GM18498 (cell line): Measurements from ENCODE around the gene OTOA.
"Not testable (repeated sequence)": the region's sequence is repeated elsewhere in the genome, so short reads cannot be mapped to it uniquely, and the experiment has no call there.

Experiments
- ATAC-seq: cut with Tn5 transposase; IDR thresholded peaks from one replicate; pipeline ENCODE4 v1.9.1; 2021; ENCODE audit warnings: mild to moderate bottlenecking, moderate library complexity; ENCODE audit not compliant: unreplicated experiment

Gene OTOA

DNA sequence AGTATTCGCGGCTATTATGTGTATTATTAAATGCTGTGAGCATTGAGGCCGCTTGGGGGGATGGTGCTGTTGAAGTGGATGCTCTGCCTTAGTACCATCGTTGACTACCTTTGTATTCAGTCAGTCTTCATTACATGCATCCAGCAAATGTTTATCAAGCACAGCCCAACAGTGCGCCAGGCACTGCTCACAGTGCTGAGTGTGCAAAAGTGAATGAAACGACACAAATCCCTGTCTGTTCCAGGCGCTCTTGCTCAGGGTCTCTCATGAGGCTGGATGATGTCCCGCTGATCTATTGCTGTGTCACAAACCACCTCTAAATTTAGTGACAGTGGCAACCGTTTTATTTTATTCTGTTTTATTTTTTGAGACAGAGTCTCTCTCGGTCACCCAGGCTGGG is 53.8 kb downstream of the OTOA start:
- no peak for ATAC-seq

DNA sequence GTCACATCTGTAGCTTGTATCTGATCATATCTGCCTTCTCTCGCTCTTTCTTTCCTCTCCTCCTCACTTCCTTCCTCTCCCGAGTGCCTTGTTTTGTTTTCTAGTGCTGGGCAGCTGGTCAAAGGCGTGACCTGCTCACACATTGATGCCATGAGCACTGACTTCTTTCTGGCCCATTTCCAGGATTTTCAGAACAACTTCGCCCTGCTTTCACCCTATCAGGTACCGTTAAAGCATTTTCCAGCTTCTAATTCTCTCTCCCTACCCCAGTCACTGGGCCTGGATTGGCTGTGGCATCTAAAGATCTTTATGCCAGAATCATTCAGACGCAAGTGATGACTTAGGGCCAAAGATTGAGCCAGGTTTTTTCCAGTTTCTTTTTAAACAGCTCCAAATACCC is 55.5 kb downstream of the OTOA start:
- ATAC-seq: no peak

- ATAC-seq: no peak
Measured at GRCh38 chr16:21720533-21720932, 56.8 kb downstream of the OTOA start.

- no peak for ATAC-seq
Measured at GRCh38 chr16:21722771-21723455, 59.1 kb downstream of the OTOA start.

GRCh38 chr16:21723532-21723931 is 59.8 kb downstream of the OTOA start:
- ATAC-seq: no peak

GRCh38 chr16:21727344-21727743 is 63.6 kb downstream of the OTOA start:
- no peak for ATAC-seq

DNA sequence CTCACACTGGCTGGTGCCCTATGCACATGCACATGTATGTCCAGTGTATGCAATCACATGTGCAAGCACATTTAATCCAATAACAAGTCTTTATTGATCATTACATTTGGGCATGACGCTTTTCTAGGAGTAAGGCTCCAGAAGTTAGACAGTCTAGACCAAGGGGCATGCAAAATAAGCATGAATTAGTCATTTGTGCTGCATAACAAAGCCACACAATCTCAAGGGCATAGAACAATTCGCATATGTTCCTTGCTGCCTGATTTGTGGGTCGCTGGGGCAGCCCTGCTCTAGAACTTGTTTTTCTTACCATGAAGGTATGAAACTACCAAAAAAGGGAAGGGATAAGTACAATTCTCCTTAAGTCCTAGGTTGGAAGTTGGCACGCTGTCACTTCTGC is 67.5 kb downstream of the OTOA start:
- ATAC-seq: not testable (repeated sequence)

DNA sequence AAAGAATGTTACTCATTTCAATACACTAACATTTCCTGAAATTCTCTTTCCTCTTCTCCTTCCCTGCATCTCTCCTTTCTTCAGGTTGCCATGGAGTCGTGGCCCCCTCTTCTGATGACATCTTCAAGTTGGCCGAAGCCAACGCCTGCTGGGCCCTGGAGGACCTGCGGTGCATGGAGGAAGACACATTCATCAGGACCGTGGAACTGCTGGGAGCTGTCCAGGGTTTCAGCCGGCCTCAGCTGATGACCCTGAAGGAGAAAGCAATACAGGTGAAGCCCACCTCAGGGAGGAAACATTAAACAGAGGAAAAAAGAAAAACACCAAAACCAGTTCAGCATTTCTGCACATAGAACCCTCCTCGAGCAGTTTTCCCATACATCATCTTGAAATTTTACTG is 76.9 kb downstream of the OTOA start:
- ATAC-seq: not testable (repeated sequence)

GRCh38 chr16:21756192-21757079 is 92.7 kb downstream of the OTOA start:
- not testable (repeated sequence) for ATAC-seq

DNA sequence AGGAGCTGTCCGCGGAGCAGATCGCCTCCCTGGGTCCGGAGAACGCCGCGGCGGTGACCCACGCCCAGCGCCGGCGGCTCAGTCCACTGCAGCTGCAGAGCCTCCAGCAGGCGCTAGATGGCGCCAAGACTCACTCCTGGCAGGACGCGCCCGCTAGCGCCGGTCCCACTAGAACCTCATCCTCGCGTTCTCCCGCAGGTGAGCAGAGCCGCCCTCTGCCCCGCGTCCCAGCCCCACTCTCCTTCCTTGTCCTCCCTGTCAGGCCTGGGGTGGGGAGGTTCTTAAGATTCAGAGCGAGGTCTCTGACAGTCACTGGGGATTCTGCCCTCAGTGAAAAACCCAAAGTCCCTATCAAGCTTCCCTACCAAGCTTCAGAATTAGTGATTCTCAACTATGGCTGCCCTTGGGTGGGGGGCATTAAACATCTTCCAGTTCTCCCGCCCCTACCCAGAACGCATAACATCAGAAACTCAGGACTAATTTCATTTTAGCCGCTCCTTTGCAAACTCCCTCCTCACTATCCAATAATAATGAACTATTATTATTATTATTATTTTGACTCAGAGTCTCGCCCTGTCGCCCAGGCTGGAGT is 93.4 kb downstream of the OTOA start:
- ATAC-seq: peak; percentile 89

- ATAC-seq: not testable (repeated sequence)
Measured at GRCh38 chr16:21768280-21768679, 104.5 kb downstream of the OTOA start.

DNA sequence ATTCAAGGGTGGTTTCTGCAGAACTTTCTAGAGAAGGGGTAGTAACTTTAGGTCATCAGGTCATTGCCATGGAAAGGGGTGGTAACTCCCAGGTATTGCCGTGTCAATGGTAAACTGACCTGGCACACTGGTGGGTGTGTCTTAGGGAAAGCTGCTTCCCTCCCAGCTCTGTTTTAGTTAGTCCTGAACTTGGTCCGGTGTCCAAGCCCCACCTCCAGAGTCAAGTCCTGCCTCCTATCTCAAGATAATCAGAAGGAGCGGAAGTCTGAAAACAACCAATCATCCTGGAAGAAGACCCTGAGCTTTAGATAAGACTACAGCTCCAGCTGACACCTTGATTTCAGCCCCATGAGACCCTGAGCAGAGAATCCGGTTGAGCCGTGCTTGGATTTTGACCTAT is 105.0 kb downstream of the OTOA start:
- not testable (repeated sequence) for ATAC-seq

- not testable (repeated sequence) for ATAC-seq
Measured at GRCh38 chr16:21769284-21769683, 105.5 kb downstream of the OTOA start.

- ATAC-seq: not testable (repeated sequence)
Measured at GRCh38 chr16:21770584-21770983, 106.8 kb downstream of the OTOA start.

DNA sequence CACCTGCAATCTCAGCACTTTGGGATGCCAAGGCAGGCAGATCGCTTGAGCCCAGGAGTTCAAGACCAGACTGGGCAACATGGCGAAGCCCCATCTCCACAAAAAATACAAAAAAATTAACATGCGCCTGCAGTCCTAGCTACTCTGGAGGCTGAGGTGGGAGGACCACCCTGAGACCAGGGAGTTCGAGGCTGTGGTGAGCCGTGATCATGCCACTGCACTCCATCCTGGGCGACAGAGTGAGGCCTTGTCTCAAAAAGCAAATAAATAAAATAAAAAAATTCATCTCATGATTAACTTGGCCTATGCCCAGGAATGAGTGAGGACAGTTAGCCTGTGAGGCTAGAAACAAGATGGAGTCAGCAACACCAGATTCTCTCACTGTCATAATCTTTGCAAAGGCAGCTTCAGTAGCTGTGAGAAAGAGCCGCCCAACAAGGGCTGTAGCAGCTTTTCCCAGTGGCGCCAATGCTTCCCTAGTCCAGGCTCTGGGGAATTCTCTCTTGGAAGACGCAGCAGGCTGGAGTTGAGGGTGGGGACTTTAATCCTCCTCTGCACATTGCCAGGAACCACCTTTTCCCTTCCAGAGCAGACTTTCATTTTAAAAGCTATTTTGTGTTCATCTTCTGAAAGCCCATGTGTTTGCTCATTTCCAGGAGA is 108.9 kb downstream of the OTOA start:
- not testable (repeated sequence) for ATAC-seq

GRCh38 chr16:21773207-21773553 is 109.4 kb downstream of the OTOA start:
- ATAC-seq: not testable (repeated sequence)

GRCh38 chr16:21780525-21780924 is 116.8 kb downstream of the OTOA start:
- ATAC-seq: not testable (repeated sequence)

GRCh38 chr16:21790506-21790905 is 126.7 kb downstream of the OTOA start:
- ATAC-seq: not testable (repeated sequence)

DNA sequence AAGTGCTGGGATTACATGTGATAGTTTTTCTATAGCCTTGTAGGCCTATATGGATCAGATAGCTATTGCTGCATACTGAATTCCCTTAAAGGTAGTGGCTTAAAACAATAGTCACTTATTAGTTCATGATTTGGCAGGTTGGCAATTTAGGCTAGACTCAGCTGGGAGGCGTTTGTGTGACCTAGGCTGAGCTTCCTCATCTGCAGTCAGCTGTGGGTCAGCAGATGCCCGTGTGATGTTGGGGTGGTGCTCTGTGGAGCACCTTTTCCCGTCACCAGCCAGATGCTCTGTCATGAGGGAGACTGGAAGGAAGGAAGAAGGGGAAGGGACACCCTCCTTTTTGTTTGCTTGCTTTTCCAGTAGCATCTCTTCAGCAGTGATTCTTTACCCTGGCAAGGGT is 129.5 kb downstream of the OTOA start:
- ATAC-seq: not testable (repeated sequence)

GRCh38 chr16:21798601-21799000 is 134.8 kb downstream of the OTOA start:
- not testable (repeated sequence) for ATAC-seq
